GM19043 (cell line): ENCODE results near the gene TEAD1.

Experiments
- ATAC-seq: cut with Tn5 transposase; IDR thresholded peaks from one replicate; pipeline ENCODE4 v1.9.1; 2021; ENCODE audit warnings: low read depth; ENCODE audit not compliant: unreplicated experiment

The TEAD1 gene

GRCh38 chr11:12918667-12919066, 244.4 kb downstream of the TEAD1 start:
- ATAC-seq = no peak

- ATAC-seq = no peak
Observed at GRCh38 chr11:12922418-12922817, 248.2 kb downstream of the TEAD1 start.

- no peak for ATAC-seq
Observed at GRCh38 chr11:12922980-12923507, 248.8 kb downstream of the TEAD1 start.

- no peak for ATAC-seq
Observed at GRCh38 chr11:12924650-12925049, 250.4 kb downstream of the TEAD1 start.

- ATAC-seq = no peak
Observed at GRCh38 chr11:12925520-12925919, 251.3 kb downstream of the TEAD1 start.

GRCh38 chr11:12927221-12927620, 253.0 kb downstream of the TEAD1 start:
- no peak for ATAC-seq

GRCh38 chr11:12927886-12928285, 253.7 kb downstream of the TEAD1 start:
- ATAC-seq = no peak

- no peak for ATAC-seq
Observed at GRCh38 chr11:12930850-12931249, 256.6 kb downstream of the TEAD1 start.

GRCh38 chr11:12932485-12932884, 258.3 kb downstream of the TEAD1 start:
- ATAC-seq = no peak

- no peak for ATAC-seq
Observed at GRCh38 chr11:12936200-12936599, 262.0 kb downstream of the TEAD1 start.

GRCh38 chr11:12938590-12939247, 264.5 kb downstream of the TEAD1 start:
- ATAC-seq = no peak

GRCh38 chr11:12941671-12942070, 267.4 kb downstream of the TEAD1 start:
- ATAC-seq = no peak

GRCh38 chr11:12942157-12942556, 267.9 kb downstream of the TEAD1 start:
- ATAC-seq = no peak

GRCh38 chr11:12943311-12943710, 269.1 kb downstream of the TEAD1 start:
- no peak for ATAC-seq

- ATAC-seq = no peak
Observed at GRCh38 chr11:12944889-12945288, 270.7 kb downstream of the TEAD1 start.

- no peak for ATAC-seq
Observed at GRCh38 chr11:12949453-12949852, 275.2 kb downstream of the TEAD1 start.

GRCh38 chr11:12950670-12951069, 276.4 kb downstream of the TEAD1 start:
- ATAC-seq = no peak

- no peak for ATAC-seq
Observed at GRCh38 chr11:12951376-12951775, 277.2 kb downstream of the TEAD1 start.

GRCh38 chr11:12952094-12952493, 277.9 kb downstream of the TEAD1 start:
- ATAC-seq = no peak

- ATAC-seq = no peak
Observed at GRCh38 chr11:12958986-12959385, 284.8 kb downstream of the TEAD1 start.

- ATAC-seq = no peak
Observed at GRCh38 chr11:12961615-12962014, 287.4 kb downstream of the TEAD1 start.

GRCh38 chr11:12962306-12962705, 288.1 kb downstream of the TEAD1 start:
- no peak for ATAC-seq

GRCh38 chr11:12963051-12963450, 288.8 kb downstream of the TEAD1 start:
- ATAC-seq = no peak
